HPDE6-E6E7 (cell line): Measurements from ENCODE around the gene CLSTN1.
"Not testable (repeated sequence)": the region's sequence is repeated elsewhere in the genome, so short reads cannot be mapped to it uniquely, and the experiment has no call there.

ENCODE experiments used
- DNase-seq: peaks from one replicate; pipeline ENCODE4 v3.0.0; 2011; ENCODE audit warnings: missing footprints; ENCODE audit errors: extremely low spot score

The CLSTN1 gene

GRCh38 chr1:9797049-9797448 lies 26.7 kb downstream of the CLSTN1 start:
- DNase-seq, result no peak

- DNase-seq, result no peak
Observed at GRCh38 chr1:9794081-9794480, 29.7 kb downstream of the CLSTN1 start.

- DNase-seq, result no peak
Observed at GRCh38 chr1:9793291-9793690, 30.5 kb downstream of the CLSTN1 start.

- no peak for DNase-seq
Observed at GRCh38 chr1:9792156-9793042, 31.4 kb downstream of the CLSTN1 start.

- not testable (repeated sequence) for DNase-seq
Observed at GRCh38 chr1:9789700-9790099, 34.1 kb downstream of the CLSTN1 start.

- no peak for DNase-seq
Observed at GRCh38 chr1:9787702-9788101, 36.1 kb downstream of the CLSTN1 start.

GRCh38 chr1:9785406-9785805 lies 38.4 kb downstream of the CLSTN1 start:
- DNase-seq, result no peak

GRCh38 chr1:9784508-9785133 lies 39.1 kb downstream of the CLSTN1 start:
- no peak for DNase-seq

- DNase-seq, result no peak
Observed at GRCh38 chr1:9782897-9783296, 40.9 kb downstream of the CLSTN1 start.

- no peak for DNase-seq
Observed at GRCh38 chr1:9782116-9782751, 41.5 kb downstream of the CLSTN1 start.

GRCh38 chr1:9780554-9781110 lies 43.1 kb downstream of the CLSTN1 start:
- DNase-seq, result no peak

GRCh38 chr1:9778905-9779304 lies 44.9 kb downstream of the CLSTN1 start:
- no peak for DNase-seq

- no peak for DNase-seq
Observed at GRCh38 chr1:9776685-9777084, 47.1 kb downstream of the CLSTN1 start.

GRCh38 chr1:9774712-9775679 lies 48.8 kb downstream of the CLSTN1 start:
- DNase-seq, result no peak

- DNase-seq, result no peak
Observed at GRCh38 chr1:9770298-9770697, 53.5 kb downstream of the CLSTN1 start.

- no peak for DNase-seq
Observed at GRCh38 chr1:9768983-9769382, 54.8 kb downstream of the CLSTN1 start.

GRCh38 chr1:9767964-9768668 lies 55.6 kb downstream of the CLSTN1 start:
- DNase-seq, result no peak

GRCh38 chr1:9766759-9767442 lies 56.9 kb downstream of the CLSTN1 start:
- DNase-seq, result peak; percentile 91

- DNase-seq, result no peak
Observed at GRCh38 chr1:9764550-9764949, 59.2 kb downstream of the CLSTN1 start.

- DNase-seq, result no peak
Observed at GRCh38 chr1:9763914-9764313, 59.9 kb downstream of the CLSTN1 start.
